ENCODE results near the gene RFTN2.
"Not testable (repeated sequence)": the region's sequence is repeated elsewhere in the genome, so short reads cannot be mapped to it uniquely, and the experiment has no call there.

- TF ChIP-seq CTCF (conservative IDR thresholded peaks at IDR 0.05; ENCODE audit: low read depth, low read length); EZH2 (IDR thresholded peaks at IDR 0.05; ENCODE audit: borderline replicate concordance, low read depth, low read length, poor library complexity, severe bottlenecking): not testable (repeated sequence)
These were observed 19.8 kb upstream of the RFTN2 start for GRCh38 chr2:197695206-197695605.
